Medulla oblongata (tissue), 1 donor: ENCODE results near the gene NKAPL.
"Not testable (repeated sequence)": the region's sequence is repeated elsewhere in the genome, so short reads cannot be mapped to it uniquely, and the experiment has no call there.

ENCODE experiments used
- DNase-seq: peaks from one replicate; pipeline ENCODE4 v3.0.0-alpha.2; 2015; ENCODE audit errors: extremely low spot score

Gene NKAPL

DNA sequence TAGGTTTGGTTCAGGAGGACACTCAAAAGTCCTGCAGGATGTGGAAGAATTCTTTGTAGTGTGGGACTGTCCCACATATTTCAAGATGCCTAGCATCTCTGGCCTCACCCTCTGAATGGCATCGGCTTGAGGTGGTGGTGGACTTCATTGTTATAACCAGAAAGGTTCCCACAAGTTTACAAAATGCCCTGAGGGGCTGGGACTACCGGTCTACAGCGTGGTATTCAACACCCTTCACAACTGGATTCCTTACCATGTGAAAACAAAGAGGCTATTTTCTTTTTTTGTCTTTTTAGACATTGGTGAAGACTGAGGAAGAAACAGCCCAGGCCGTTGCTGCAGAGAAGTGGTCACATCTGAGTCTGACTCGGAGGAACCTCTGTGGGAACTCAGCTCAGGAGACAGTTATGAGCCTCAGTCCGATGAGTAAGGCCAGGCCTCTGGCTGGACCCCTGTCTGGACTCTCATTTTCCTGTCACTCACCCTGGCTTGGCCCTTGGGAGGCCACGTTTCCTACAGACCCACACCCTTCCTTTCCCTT is 37.5 kb downstream of the NKAPL start:
- DNase-seq: no peak

DNA sequence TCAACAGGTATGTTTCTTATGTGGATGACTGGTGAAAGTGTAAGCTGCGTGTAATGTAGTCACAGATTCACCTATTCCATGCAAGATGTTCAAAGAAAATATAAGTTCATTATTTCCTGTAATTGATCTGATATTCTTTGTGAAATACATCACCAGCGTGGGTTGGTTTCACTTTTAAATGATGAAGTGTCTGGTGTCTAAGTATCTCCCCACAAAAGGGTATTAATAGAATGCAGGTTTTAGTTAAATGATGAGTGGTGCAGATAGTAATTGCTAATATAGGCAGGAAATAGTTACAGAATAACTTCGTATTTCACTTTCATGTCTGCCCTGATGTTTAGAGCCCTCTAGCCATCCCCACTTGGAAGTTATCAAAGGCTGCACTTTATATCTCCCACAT is 44.5 kb downstream of the NKAPL start:
- DNase-seq: no peak

DNA sequence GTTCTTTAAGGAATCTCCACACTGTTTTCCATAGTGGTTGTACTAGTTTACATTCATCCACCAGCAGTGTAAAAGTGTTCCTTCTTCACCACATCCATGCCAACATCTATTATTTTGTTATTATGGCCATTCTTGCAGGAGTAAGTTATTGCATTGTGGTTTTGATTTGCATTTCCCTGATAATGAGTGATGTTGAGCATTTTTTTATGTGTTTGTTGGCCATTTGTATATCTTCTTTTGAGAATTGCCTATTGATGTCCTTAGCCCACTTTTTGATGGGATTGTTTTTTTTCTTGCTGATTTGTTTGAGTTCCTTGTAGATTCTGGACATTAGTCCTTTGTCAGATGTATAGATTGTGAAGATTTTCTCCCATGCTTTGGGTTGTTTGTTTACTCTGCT is 47.3 kb downstream of the NKAPL start:
- DNase-seq: not testable (repeated sequence)
